Dendritic cell treated with granulocyte-macrophage colony-stimulating factor and Interleukin-4, amounts not matched to agents 40 ng/mL and 50 ng/mL, for 4 days (primary cell): Measurements from ENCODE around the gene HAP1.
A peak's percentile ranks its signal among the peaks of the same experiment; 100 is the strongest.
"Not testable (repeated sequence)": the region's sequence is repeated elsewhere in the genome, so short reads cannot be mapped to it uniquely, and the experiment has no call there.

Experiments used
- H3K27ac Mint-ChIP-seq: one replicate; pipeline ENCODE4 v1.8.0; 2022; ENCODE audit warnings: mild to moderate bottlenecking, mixed read lengths
- H3K27me3 Mint-ChIP-seq: one replicate; pipeline ENCODE4 v1.8.0; 2022; ENCODE audit warnings: mild to moderate bottlenecking, mixed read lengths
- H3K36me3 Mint-ChIP-seq: one replicate; pipeline ENCODE4 v1.8.0; 2022; ENCODE audit warnings: low read depth, mixed read lengths
- H3K4me1 Mint-ChIP-seq: one replicate; pipeline ENCODE4 v1.8.0; 2022; ENCODE audit warnings: low read depth, mixed read lengths
- H3K4me3 Mint-ChIP-seq: one replicate; pipeline ENCODE4 v1.8.0; 2022; ENCODE audit warnings: mild to moderate bottlenecking, moderate library complexity, mixed read lengths
- H3K9me3 Mint-ChIP-seq: one replicate; pipeline ENCODE4 v1.8.0; 2022; ENCODE audit warnings: mixed read lengths
- intact Hi-C: fragments of 100-400 bp; cut with micrococcal nuclease; formaldehyde crosslinking; loops from one replicate; pipeline ENCODE4 v1.15.0; 2022

The HAP1 gene

DNA sequence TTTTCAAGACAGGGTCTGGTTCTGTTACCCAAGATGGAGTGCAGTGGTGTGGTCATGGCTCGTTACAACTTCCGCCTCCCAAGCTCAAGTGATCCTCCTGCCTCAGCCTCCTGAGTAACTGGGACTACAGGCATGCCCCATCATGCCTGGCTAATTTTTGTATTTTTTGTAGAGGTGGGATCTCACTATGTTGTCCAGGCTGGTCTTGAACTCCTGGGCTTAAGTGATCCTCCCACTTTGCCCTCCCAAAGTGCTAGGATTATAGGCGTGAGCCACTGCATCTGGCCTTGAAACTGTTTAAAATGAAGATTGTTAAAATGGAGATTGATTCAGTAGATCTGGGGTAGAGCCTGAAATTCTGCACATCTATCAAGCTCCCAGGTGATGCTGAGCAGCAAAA, 33.6 kb downstream of the HAP1 start:
- not testable (repeated sequence) for H3K27me3 Mint-ChIP-seq

GRCh38 chr17:41697122-41697962, 37.1 kb downstream of the HAP1 start:
- no peak overlapping the region for H3K4me3 Mint-ChIP-seq
- peaks cover 2% of the 10 kb centered on the region for H3K27me3 Mint-ChIP-seq
- peaks cover 33% of the 10 kb centered on the region for H3K36me3 Mint-ChIP-seq
- intact Hi-C loops = no loop called here
- peaks cover 28% of the 10 kb centered on the region for H3K4me1 Mint-ChIP-seq
- H3K27ac Mint-ChIP-seq = no peak overlapping the region
- H3K9me3 Mint-ChIP-seq = no peaks in the 10 kb centered on the region

More for the DNA sequence above, 33.6 kb downstream of the HAP1 start:
- H3K27ac Mint-ChIP-seq, H3K9me3 Mint-ChIP-seq, intact Hi-C loops, H3K4me3 Mint-ChIP-seq, H3K36me3 Mint-ChIP-seq: not testable (repeated sequence)
- peaks cover 17% of the 10 kb centered on the region for H3K4me1 Mint-ChIP-seq

DNA sequence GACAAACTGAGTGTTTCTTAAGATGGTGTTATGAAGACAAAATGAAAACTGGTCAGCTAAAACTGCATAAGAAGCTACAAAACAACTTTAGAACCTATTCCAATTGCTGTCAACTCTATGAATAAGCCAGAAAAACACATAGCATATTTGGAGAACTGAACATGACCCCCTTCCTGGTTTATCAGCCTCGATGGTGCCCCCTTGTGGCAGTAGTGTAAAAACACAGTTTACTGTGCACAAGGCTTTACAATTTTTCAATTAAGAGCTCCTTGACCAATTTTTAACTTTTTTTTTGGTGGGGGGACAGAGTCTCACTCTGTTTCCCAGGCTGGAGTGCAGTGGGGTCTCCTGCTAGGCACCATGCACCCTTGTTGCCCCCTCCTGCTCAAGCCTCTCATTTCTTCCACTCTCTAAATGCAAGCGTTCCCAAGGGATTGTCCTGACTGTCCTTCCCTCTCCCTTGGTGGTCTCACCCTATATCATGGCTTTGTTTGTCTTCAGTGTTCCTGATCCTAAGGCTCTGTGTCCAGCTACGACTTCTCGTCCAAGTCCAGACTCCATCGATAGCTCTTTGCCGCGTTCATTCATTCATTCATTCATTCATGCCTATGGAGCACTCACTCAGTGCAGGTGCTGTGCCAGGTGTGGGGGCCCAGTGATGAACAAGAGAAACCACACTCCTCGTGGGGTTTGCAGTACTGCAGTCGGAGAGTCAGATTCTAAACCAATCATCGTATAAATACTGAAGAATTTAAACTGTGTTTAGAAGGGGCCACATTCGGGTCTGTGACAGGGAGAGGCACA, 38.3 kb downstream of the HAP1 start:
- intact Hi-C loops = no loop called here
- Mint-ChIP-seq H3K27me3 (no peaks in the 10 kb centered on the region), H3K36me3 (peaks cover 45% of the 10 kb centered on the region), H3K27ac (peak overlapping the region; percentile 44), H3K4me3 (no peak overlapping the region), H3K4me1 (peaks cover 28% of the 10 kb centered on the region), H3K9me3 (no peaks in the 10 kb centered on the region)

DNA sequence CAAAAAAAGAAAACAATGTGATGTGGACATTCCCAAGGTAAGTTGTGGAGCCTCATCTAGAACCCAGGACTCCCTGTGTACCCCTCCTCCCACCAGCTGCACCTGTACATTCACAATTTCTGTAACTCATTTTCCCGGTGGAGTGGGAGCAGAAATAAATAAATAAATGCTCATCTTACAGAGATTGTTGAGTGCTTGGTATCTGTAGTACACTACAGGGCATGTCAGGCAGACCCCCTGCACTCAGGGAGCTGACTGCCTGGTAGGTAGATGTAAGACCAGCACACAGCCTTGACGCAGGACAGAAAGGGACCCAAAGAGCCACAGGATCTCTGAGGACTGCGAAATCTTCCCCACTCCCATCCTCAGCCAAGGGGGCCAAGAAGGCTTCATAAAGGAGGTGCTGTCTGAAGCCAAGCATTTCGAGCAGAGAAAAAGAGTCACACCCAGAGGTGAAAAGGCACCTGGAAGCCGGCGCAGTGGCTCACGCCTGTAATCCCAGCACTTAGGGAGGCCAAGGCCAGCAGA, 39.2 kb downstream of the HAP1 start:
- Mint-ChIP-seq H3K4me3 (no peak overlapping the region), H3K27me3 (no peaks in the 10 kb centered on the region), H3K27ac (peak overlapping the region; percentile 44), H3K9me3 (no peaks in the 10 kb centered on the region), H3K4me1 (peaks cover 28% of the 10 kb centered on the region), H3K36me3 (peaks cover 54% of the 10 kb centered on the region)
- intact Hi-C loops = no loop called here

DNA sequence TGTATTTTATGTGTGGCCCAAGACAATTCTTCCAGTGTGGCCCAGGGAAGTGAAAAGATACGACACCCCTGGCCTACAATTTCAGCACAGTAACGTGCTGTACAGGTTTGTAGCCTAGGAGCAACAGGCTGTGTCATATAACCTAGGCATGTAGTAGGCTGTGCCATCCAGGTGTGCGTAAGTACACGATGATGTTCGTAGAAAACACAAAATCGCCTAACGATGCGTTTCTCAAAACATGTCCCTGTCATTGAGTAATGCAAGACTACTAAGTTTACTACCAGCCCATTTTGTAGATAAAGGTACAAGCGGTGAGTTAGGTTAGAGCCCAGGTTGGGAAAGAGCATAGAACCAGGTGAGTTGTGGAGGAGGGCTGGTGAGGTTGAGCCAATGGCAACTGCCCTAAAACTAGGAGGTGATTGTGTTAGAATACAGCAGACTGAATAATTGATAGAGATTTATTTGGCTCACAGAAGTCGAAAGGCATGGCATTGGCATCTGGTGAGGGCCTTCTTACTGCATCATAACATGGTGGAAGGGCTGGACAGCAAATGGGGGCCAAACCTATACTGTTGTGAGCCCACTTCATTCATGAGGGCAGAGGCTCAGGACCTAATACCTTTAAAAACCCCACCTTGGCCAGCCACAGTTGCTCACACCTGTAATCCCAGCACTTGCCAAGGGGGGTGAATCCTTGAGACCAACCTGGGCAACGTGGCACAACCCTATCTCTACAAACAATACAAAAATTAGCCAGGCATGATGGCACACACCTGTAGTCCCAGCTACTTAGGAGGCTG, 41.5 kb downstream of the HAP1 start:
- peaks cover 38% of the 10 kb centered on the region for H3K4me1 Mint-ChIP-seq
- intact Hi-C loops = no loop called here

GRCh38 chr17:41691031-41691777, 43.2 kb downstream of the HAP1 start:
- intact Hi-C loops = no loop called here
- Mint-ChIP-seq H3K27ac (peak overlapping the region; percentile 100), H3K4me3 (no peak overlapping the region), H3K9me3 (no peaks in the 10 kb centered on the region), H3K4me1 (peaks cover 38% of the 10 kb centered on the region), H3K36me3 (peaks cover 72% of the 10 kb centered on the region), H3K27me3 (no peaks in the 10 kb centered on the region)

More for the DNA sequence above, 41.5 kb downstream of the HAP1 start:
- Mint-ChIP-seq H3K4me3 (peak overlapping the region; percentile 9), H3K36me3 (peaks cover 72% of the 10 kb centered on the region), H3K27me3 (no peaks in the 10 kb centered on the region), H3K9me3 (no peaks in the 10 kb centered on the region), H3K27ac (peak overlapping the region; percentile 64)

DNA sequence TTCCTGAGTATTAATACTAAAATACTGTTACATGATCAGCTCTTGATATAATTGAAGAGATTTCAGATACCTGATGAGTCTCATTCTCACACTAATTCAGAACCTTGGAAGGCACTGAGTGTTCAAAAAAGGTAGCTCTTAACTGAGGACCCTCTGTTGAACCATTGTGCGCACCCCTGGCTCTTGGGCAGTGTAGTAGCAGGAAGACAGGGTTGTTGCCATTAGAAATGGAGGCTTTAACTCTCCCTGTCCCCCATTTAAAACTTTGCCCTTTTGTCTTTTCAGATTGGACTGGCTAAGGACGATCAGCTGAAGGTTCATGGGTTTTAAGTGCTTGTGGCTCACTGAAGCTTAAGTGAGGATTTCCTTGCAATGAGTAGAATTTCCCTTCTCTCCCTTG, 43.9 kb downstream of the HAP1 start:
- Mint-ChIP-seq H3K9me3 (no peaks in the 10 kb centered on the region), H3K27ac (peak overlapping the region; percentile 100), H3K4me3 (peak overlapping the region; percentile 95), H3K36me3 (peaks cover 70% of the 10 kb centered on the region), H3K27me3 (no peaks in the 10 kb centered on the region), H3K4me1 (peaks cover 35% of the 10 kb centered on the region)
- intact Hi-C loops = no loop called here

DNA sequence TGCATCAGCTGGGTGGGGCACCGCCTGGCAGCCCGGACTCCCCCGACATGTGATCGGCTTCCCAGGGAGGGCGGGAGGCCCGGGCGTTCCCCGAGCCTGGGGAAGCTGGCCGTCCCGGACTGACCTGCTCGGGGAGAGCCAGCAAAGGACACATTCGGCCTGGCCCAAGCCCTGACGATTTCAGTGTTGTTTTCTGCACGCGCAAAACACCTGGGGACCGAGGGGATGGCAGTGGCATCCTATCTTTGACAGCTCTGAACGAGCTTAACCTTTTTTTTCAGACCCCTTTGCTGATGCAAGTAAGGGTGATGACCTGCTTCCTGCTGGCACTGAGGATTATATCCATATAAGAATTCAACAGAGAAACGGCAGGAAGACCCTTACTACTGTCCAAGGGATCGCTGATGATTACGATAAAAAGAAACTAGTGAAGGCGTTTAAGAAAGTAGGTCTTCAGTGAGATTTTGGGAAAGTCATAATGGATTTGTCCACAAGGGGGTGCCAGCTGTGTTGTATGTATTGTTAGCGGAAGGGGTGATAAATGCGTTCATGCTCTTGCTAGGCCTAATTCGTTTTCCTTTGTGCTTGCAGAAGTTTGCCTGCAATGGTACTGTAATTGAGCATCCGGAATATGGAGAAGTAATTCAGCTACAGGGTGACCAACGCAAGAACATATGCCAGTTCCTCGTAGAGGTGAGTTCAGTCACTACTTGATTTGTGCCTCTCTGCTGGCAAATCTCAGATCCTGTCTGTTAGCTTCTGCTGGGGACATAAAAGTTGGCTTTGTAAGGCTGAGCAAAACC, 44.7 kb downstream of the HAP1 start:
- peak overlapping the region; percentile 100 for H3K27ac Mint-ChIP-seq
- no peaks in the 10 kb centered on the region for H3K27me3 Mint-ChIP-seq
- H3K9me3 Mint-ChIP-seq = no peaks in the 10 kb centered on the region
- peak overlapping the region; percentile 95 for H3K4me3 Mint-ChIP-seq
- H3K4me1 Mint-ChIP-seq = peaks cover 28% of the 10 kb centered on the region
- intact Hi-C loops = no loop called here
- H3K36me3 Mint-ChIP-seq = peaks cover 62% of the 10 kb centered on the region

- H3K4me3 Mint-ChIP-seq = peak within 1 kb of the TSS; percentile 95
- peaks cover 54% of the 10 kb centered on the region for H3K36me3 Mint-ChIP-seq
- no peaks in the 10 kb centered on the region for H3K27me3 Mint-ChIP-seq
- peaks cover 30% of the 10 kb centered on the region for H3K4me1 Mint-ChIP-seq
- H3K9me3 Mint-ChIP-seq = no peaks in the 10 kb centered on the region
- intact Hi-C loops = loop anchor here (1.0 kb wide), 1 partner anchor 10 kb away; no protein-coding TSS in a partner anchor
- H3K27ac Mint-ChIP-seq = peak within 1 kb of the TSS; percentile 100
Measured at GRCh38 chr17:41688641-41689496, 45.6 kb downstream of the HAP1 start, which contains the start of gene EIF1. TSS of gene EIF1 (plus strand) at chr17:41688885. CDS start at chr17:41689039, 154 bp downstream.

DNA sequence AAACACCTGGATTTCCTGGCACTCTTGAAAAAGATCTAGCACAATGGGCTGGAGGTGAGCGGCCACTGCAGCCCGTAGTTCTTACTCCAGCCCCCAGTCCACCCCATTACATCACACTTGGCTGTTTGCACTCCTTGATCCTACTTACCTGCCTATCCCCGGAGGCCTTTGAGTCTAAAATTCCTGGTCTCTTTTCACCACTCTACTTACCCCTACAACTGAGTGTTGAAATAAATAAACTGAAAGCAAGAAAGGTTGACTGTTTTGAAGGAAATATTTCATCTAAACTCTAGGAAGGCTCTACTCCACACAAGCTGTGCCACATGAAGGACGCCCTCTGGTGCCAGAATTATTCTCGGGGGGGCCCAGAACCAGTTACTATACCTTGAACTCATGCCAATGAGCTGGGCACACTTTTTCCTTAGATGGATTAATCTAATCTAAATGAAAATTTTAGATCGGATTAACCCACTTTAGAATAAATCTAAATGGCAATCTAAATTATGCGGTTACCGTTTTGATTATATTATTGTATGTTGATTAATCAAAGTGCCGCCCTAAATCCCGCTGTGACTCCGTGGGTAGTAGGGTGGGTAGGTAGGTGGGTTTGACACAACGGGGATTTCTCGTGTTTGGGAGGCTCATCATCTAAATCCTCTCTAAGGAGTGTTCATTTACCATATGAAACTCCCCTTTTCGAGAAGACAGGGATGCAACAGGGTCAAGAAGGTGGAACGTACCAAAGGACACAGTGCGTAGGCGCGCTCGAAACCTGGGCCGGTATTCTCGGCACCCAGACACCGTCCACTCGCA, 46.4 kb downstream of the HAP1 start:
- intact Hi-C loops = loop anchor here (1.0 kb wide), 1 partner anchor 9 kb away; no protein-coding TSS in a partner anchor
- Mint-ChIP-seq H3K4me1 (peaks cover 39% of the 10 kb centered on the region), H3K27ac (peak overlapping the region; percentile 100), H3K27me3 (no peaks in the 10 kb centered on the region), H3K9me3 (no peaks in the 10 kb centered on the region), H3K4me3 (peak overlapping the region; percentile 95), H3K36me3 (peaks cover 45% of the 10 kb centered on the region)

DNA sequence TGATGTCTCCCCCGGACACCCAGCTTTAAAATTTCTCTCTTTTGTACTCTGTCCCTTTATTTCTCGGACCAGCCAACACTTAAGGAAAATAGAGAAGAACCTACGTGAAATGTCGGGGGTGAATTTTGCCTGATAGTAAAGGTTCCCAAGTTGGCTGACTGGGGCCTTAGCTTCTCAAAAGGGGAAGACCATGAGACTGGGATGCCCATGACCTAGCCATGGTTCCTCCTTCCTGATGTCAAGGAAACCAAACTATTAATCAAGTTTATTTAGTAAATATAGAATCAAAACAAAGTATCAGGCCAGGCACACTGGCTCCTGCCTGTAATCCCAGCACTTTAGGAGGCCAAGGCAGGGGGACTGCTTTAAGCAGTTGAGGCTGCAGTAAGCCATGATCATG, 48.2 kb downstream of the HAP1 start:
- Mint-ChIP-seq H3K27me3 (no peaks in the 10 kb centered on the region), H3K4me1 (peaks cover 54% of the 10 kb centered on the region), H3K36me3 (peaks cover 28% of the 10 kb centered on the region), H3K27ac (peak overlapping the region; percentile 100), H3K4me3 (no peak overlapping the region), H3K9me3 (no peaks in the 10 kb centered on the region)
- intact Hi-C loops = no loop called here
